Pulmonary artery endothelial cell (primary cell): ENCODE measurements around the gene PPP3CA. TPM values are rescaled to one million over a fixed set of nuclear protein-coding genes. Genes with fewer than 3 reads are reported as not detected.
A peak's percentile ranks its signal among the peaks of the same experiment; 100 is the strongest.
"Not testable (repeated sequence)": the region's sequence is repeated elsewhere in the genome, so short reads cannot be mapped to it uniquely, and the experiment has no call there.

Source experiments
- DNase-seq: peaks from one replicate; pipeline ENCODE4 v3.0.0-alpha.2; 2011; ENCODE audit warnings: low read depth, low spot score
- total RNA-seq: library from RNA; depleted of rRNA; stranded (reverse); fragments of >200 nt; gene quantifications from 2 replicates; pipeline ENCODE4 v1.2.3, GENCODE V29; 2014

PPP3CA gene
- total RNA-seq, 1 donor from 2014 or later, result 72.6 TPM

DNA sequence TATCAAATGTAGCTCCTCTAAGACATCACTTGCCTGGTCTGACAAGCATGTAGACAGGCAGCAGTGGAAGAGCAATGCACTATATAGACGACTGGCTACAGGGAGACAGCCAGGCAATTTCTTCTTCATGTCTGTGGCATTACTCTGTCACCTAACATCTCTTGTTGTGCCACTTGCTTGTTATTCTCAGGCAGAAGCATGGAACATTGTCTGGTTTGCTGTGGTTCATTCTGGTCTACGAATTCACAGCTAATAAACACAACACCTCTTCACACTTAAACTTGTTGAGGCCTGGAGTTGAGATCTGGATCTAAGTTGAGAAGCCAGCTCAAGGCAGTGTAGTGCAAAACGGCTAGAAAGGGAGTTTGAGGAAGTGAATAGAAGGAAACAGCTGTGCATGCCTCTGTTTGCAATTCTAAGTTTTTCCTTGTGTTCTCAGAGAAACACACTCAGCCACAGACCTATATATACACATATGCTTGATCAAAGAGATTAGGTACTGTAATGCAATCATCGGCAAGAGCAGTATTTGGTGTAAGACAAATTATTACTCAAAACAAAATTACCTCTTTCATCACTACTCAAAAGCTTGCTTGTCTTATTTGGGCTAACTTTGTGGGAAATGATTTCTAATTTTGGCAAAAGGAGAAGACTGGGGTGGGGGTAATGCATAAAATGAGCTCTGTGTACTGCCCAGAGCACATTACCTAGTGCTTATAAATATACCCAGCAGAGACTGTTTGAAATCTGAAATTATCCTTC is 243.8 kb downstream of the PPP3CA start:
- DNase-seq, result peak; percentile 43

DNA sequence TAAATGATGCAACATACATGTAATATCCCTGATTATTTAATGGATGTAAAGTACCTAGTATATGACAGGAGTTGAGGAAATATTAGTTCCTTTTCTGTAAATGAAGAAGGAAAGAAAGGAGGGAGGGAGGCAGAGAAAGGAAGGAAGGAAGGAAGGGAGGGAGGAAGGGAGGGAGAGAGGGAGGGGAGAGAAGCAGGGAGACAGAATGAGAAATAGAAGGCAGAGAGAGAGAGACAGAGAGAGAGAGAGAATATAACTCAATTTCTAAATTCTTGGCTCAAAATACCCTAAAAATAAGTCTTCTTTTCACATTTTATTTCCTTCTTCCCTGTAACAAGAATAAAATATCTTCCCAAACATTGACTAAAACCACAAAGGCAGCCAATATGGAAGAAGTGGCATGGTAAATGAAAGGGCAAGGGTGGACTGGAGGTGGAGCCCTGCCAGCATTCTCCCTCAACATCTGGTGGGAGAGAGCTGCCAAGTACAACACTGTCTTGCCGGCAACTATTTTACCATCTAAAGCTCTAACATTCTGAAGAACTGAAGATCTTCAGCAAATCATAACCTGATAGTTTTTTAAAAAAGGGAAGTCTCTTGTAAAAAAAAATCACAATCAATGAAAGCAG is 245.1 kb downstream of the PPP3CA start:
- DNase-seq, result peak; percentile 85

DNA sequence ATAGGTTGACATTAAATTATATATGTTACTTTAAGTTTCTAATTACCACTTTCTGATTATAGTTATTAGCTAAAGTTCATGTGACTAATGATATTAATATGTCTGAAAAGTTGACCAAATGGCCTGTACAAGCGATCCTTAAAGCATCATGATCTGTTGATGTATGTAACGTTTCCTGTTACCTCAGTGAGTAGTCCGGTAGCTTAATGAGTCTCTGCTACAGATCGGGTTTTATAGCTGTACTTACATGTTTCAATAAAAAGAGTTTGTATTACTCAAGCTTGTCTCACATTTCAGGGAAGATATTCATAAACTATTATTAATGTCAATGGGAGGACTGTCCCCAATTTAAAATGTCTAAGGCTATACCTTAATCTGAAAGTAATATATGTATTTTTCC is 246.3 kb downstream of the PPP3CA start:
- no peak for DNase-seq

DNA sequence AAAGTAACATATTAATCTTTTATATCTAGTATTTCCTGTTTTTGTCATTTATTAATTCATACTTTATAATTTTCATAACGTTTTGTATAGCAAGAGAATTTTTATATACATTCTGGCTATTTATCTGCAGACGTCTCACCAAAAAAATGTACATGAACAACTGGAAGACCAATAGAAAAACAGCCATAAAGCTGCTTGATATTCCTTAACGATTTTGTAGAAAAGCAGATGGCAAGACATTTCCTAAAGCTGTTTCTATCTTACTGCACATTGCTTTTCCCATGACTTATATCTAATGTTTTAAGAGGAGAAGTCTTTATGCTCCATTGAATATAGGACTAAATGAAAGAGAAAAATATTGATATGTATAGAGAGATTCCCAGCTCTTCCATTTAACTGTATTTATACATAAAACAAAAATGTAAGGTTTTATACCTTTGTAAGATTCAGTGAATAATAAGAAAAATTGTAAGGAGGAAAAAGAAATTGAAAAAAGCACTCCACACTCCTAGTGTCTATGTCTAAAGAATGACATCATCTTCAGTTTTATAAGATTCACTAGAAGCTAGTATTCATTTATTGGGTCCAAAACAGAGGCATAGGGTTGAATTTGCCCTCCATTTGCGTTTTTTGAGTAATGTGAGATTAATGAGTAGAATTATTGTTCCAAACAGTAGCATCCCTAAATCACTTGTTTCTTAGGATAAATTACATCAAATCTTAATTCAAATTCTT is 248.5 kb downstream of the PPP3CA start:
- no peak for DNase-seq

DNA sequence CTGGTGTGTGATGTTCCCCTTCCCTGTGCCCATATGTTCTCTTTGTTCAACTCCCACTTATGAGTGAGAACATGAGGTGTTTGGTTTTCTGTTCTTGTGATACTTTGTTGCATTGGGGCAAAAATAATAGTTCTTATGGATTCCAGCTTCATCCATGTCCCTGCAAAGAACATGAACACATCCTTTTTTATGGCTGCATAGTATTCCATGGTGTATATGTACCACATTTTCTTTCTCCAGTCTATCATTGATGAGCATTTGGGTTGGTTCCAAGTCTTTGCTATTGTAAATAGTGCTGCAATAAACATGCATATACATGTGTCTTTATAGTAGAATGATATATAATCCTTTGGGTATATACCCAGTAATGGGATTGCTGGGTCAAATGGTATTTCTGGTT is 254.7 kb downstream of the PPP3CA start:
- DNase-seq, result not testable (repeated sequence)

DNA sequence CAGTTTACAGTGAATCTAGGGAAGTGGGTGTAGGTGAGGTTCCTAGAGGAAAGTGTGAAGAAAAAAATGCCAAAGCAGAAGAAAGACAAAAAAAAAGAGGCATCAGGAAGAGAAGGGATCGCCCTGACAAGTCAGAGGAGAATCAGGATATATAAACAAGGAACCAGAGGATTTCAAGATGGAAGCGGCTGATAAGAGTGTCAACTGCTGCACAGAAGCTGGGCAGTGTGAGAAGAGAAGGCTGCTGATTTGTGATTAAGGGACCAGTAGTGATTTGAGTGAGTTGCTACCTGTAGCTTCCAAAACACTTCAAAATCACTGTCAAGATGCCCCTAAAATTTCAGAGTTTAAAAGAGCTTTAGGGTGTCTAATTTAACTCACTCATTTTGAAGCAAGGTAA is 258.2 kb downstream of the PPP3CA start:
- no peak for DNase-seq

DNA sequence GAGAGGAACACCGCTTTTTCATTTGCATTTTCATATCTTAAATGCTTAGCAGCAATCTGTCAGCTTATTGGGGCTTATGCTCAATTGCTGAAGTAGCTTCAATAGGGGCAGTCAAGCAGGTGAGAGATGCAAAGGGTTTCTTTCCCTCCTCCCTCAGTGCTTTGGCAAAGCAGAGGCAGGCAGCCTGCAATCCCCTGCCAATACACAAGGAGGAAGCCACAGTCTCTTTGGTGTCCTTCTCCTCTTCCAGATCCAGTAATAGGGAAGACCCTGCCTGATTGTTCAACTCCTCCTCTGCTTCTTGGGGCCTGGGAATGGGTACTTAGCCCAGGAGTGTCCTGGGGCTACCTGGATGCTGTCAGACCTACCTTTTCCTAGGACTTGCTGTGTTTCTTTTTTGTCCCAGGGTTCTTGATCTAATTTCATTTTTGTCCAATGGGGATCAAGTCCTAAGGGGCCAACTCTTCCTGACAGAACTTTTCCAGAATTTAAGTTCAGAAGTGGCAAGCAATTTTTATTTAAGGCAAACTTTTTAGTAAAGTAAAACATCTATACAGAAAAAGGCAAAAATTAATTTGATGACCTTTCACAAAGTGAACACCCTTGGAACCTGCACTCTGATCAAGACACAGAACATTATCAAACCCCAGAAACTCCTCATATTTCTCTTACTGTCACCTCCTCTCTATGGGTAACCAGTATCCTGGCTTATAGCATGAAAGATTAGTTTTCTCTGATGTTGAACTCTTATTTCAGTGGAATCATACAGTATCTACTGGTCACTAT is 260.3 kb downstream of the PPP3CA start:
- no peak for DNase-seq

DNA sequence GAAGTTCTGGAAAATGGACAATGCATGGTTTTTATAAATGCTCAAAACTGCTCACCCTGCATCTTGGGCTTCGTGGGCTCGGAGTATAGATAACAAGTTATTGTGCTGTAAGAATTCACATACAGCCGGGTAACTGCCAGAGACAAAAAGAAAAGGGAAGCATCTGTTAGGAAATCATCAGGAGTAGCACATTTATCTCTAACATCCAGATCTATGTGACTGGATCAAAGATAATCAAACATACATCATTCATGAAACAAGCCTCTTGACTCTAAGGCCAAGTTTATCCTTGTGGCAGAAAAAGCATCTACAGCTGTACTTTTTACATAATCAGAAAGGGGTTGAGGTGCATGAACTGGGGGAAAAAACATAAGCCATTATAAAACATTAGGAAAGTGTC is 264.2 kb downstream of the PPP3CA start:
- DNase-seq, result no peak

DNA sequence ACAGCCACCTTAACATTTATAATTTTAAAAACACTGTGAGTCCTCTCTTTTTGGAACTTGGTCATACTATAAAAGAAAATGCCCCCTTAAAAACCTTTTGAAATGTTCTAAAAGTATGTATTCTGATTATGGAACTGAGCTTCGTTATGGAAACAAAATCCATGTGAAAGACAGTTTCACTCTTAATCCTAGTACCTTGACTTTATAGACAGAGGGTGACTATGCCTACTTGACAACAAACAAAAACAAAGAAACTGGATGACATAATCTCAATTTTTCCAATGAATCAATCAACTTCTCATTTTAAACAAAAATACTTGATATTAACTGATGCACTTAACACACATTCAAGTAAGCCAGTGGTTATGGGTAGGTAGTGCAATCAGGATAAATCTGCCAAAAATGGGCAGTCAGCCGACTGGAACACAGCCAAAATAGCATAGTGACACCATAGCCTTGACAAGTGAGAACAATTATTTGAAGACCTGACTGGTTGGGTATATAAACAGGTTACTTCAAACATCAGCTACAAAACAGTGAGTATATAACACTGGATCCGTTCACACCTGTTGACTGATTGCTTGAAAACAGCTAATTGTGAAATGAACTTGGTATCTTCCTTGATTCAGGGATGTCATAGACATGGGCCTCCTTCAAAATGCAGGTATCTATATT is 265.5 kb downstream of the PPP3CA start:
- no peak for DNase-seq

DNA sequence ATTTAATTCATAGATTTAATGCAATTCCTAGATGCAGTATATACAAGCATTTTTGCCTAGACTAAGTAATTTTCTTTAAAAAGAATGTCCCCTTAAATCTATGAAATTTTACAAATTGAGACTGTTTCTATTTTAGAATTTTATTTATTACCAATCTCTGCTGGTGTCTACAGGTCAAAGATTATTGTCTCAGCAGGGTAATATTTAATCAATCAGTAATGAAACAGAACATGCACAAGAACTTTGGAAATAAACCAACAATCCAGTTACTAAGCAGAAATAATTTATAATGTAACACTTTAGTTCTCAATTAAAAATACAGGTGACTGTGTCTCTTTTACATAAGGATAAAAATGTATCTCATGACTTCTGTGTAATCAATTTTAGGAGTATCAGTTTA is 266.2 kb downstream of the PPP3CA start:
- DNase-seq, result no peak

DNA sequence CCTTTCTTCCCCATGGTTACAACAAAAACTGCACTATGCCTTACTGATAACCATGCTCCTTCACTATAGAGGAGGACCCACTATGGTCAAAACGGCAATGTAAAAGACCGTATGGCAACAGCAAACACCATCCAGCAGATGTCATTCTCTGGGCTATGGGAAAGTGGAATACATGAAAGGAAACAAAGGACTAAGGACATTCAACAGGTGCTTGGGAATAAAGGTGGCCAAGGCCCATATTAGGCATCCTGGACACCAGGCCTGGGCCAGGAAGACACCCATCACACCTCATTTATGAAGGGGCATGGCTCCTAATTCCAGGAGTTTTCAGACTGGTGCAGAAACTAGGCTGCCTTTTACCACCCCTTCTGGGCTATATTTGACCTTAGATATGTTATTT is 268.4 kb downstream of the PPP3CA start:
- no peak for DNase-seq

DNA sequence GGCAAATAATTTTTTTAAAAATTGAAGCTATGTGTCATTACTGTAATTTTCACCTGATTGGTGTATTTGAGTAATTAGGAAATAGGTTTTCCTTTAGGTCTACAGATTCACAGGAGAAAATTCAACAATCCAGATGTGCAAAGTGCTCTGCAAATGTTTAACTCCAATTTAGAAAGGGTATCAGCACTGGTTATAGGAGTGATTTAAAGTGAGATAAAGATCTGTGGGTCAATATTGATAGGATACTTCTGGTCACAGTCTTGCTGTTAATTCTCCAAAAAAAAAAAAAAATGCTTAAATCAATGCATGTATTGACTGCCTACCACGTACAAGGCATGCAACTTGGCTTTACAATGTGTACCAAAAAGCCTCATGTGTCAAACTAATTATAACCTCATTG is 271.3 kb downstream of the PPP3CA start:
- DNase-seq, result no peak

DNA sequence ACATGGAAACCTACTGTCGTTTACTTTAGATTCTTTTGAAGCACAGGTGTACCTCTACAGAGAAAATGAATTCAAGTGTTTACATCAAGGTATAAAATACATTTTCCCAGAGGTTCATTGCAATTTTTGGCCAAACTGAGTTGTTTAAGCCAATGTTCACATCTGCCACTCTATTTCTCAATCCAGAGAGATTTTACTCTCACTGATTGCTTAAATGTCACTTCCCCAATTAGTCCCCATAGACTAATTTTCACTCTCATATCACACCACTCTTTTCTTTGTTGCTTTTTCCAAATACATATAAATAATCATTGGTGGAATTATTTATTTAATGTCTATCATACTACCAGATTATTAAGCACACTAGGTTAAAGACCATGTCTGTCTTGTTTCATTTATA is 271.8 kb downstream of the PPP3CA start:
- DNase-seq, result no peak

DNA sequence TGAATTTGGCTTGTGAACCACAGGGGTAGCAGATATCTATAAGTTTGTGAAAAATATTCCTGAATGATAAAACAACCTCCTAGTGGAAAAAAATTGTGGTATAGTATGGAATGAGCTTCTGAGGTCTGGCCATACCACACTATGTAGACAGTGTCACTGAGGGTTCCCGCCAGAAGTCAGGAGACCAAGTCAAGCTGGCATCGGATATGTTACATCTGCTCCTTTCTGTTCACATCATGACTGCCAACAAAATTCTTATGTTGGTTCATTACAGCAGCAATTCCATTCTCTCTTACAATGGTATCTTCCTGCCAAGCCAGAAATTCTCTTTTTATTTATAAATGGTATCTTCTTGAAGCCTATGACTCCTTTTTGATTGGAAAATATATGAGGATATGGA is 273.0 kb downstream of the PPP3CA start:
- no peak for DNase-seq

DNA sequence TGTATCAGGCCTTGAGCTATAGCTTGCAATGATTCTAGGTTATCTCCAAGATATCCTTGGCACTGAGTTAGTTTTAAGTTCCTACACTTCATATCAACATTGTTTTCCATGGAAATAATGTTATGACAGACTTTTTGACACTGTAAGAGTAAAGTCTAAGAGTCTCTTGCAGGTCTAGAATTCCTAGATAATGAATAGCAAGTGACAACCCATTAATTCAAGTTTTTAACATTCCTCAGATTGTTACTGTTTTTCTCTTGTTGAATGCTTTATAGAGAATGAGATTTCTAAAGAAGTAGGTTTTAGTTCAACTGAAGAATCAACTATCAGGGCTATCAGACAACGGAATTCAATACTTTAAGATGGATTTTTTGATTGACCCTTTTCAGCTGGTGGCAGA is 276.1 kb downstream of the PPP3CA start:
- no peak for DNase-seq

DNA sequence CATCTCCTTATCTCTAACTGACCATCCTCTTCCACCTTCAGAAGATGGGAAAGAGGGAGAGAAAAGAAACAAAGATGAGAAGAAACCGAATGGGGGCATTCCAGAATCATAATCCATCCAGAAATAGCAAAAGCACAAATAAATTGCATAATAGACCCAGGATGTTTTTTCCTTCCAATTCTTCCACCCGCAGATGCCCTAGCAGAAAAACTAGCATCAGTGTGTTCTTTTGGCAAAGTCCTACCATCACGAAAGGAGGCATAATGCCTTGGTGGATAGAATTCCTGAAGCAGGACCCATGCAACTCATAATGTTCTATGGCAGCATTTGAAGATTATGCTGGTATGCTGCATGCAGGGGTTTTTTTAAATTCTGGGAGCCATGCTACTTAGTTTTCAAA is 279.2 kb downstream of the PPP3CA start:
- DNase-seq, result no peak

DNA sequence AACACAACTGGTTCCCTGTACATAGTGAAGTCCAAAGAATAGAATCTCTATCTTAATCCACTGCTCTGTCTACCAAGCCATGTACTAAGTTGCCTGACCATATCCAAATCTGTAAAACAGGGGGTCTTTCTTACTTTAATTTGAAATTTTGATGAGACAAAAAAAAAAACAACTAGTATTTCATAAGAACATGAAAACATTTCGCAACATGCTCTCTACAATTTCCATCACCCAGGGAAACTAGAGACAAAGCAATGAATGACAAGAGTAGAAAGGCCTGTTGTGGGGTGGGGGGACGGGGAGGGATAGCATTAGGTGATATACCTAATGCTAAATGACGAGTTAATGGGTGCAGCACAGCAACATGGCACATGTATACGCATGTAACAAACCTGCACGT is 279.9 kb downstream of the PPP3CA start:
- DNase-seq, result no peak

DNA sequence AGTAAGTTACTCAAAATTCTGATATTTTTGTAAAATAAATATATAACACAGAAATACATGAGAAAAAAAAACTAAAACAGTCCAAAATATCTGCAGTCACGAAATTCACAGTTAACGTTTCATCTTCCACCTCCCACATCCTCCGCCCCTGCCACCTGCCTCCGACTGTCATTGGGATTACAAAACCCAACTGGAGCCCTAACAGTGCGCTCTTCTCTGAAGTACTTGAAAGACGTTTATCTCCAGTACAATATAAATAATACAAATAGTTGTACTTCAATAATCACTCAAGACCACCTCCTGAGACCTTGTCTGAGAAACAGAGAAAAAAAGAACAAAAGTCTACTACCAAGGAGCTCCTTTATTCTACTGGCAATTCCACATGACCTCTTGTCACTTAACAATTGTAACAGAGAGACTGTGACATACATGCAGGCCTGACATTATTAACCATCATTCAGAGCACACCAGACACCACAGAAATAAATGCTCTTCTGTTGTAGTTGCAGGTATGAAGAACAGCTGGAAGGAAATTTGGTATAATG is 280.6 kb downstream of the PPP3CA start:
- no peak for DNase-seq

DNA sequence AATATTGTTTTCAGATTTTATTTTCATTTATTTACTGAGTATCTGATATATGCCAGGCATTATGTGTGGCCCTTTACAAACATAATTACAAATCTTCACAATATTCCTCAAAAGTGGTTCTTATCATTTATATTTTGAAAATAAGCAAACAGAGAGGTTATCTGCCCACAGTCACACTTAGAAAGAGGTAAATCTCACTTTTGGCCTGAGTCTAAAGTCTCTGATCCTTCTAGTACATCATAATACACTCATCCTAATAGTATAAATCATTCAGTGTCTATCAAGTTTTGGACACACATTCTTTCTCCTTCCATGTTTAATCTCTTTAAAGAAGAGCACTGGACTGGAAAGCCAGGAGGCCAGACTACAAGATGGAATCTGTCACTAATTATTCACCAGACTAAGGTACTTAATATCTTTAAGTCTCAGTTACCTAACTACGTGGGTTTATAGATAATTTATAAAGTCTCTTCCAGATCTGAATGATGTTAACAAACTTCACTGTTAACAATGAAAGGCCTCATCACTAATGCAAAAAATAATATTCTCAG is 281.3 kb downstream of the PPP3CA start:
- no peak for DNase-seq

DNA sequence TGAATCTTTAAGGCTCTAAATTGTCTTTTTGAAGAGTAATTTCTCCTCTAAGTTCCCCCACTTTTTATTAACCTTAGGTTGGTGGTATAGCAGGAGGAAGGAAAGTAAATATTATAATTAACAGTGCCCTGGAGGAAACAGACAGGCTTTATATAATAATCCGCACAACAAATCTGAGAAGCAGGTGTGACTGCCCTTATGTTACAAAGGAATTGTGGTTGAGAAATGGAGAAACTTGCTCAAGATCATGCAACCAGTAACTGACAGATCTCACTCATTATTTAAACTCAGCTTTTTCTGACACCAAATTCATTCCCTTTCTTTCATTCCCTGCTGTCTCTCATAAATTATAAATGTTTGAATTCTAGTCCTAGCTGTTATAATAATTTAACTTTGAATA is 282.0 kb downstream of the PPP3CA start:
- no peak for DNase-seq
